GM08714 (cell line): Measurements from ENCODE around the gene SSX7.
"Not testable (repeated sequence)": the region's sequence is repeated elsewhere in the genome, so short reads cannot be mapped to it uniquely, and the experiment has no call there.

Source experiments
- H3K4me3 ChIP-seq: fragments of 200-500 bp; sonication (Bioruptor generic); 2 replicates; pipeline ENCODE4 v1.5.1; 2014; ENCODE audit warnings: mild to moderate bottlenecking, low read length, inconsistent platforms
- ZNF274 ChIP-seq: IDR thresholded peaks from 2 replicates; pipeline ENCODE4 v1.6.1; 2012; ENCODE audit warnings: mild to moderate bottlenecking, low read depth, low read length

SSX7 gene, protein sequence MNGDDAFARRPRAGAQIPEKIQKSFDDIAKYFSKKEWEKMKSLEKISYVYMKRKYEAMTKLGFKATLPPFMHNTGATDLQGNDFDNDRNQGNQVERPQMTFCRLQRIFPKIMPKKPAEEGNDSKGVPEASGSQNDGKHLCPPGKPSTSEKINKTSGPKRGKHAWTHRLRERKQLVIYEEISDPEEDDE

DNA sequence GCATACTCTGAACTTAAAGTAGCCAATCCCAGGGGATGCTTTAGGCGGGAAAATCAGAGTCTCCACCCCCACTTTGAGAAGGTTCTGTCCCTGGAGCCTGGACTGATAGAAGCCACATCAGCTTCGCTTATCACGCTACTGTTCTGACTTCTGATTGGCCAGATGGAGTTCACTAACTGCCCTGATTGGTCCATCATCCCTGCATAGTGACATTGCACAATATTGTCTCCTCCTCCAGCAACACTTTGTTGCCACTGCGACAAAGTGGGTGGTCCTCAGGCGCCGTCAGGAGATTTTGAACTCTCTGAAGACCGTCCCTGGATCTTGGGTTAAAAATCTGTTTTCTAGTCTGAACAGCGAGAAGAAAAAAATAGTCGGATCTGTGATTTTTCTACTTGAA, at the start of gene SSX7:
Gene SSX7 (minus strand): TSS at position 101 of the 400 bp plus-strand sequence. CDS start 1,428 bp downstream, outside the sequence.
- not testable (repeated sequence) for H3K4me3 ChIP-seq

DNA sequence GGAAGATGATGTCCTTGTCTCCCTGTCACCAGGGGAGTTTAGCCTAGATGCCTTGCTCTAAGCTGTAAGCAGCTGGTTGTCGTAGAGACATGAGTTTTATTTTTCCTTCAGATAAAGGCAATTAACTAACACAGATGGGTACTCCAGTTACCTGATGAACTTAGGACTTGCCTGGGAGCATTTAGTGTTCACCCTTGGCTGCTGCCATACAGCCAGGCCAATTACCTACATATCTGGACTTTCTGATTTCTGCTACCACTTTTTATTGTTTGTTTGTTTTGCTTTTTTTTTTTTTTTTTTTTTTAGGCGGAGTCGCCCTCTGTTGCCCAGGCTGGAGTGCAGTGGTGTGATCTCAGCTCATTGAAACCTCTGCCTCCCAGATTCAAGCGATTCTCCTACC, 37.3 kb upstream of the SSX7 start:
- not testable (repeated sequence) for H3K4me3 ChIP-seq

DNA sequence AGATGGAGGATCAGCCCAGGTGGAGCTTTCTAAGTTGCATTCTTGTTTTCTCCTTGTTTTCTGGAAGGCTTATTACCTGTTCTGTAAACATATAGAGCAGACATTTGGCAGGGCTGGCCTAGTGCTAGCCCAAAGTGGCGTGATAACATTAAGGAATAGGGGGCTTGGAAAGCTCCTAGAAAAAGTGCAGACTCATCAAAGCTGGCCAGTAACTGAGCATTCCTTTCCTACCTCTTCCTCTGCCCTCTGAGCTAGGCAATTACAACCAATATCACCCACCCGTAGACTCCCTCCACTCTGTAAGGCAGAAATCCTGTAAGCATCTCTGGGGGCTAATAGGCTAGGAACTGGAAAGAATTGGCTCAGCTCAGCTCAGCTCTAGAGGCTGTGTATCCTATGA, 7.5 kb upstream of the SSX7 start:
- H3K4me3 ChIP-seq, result not testable (repeated sequence)

DNA sequence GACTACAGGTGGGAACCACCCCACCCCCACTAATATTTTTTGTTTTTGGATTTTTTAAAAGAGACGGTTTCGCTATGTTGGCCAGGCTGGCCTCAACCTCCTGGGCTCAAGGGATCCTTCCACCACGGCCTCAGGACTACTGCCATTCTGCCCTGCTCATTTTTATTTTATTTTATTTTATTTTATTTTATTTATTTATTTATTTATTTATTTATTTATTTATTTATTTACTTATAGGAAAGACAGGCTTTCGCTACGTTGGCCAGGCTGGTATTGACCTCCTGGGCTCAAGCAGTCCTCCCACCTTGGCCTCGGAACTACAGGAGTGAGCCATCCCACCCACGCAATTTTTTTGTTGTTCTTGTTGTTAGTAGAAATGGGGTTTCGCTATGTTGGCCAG, 775 bp upstream of the SSX7 start:
- H3K4me3 ChIP-seq, result not testable (repeated sequence)

DNA sequence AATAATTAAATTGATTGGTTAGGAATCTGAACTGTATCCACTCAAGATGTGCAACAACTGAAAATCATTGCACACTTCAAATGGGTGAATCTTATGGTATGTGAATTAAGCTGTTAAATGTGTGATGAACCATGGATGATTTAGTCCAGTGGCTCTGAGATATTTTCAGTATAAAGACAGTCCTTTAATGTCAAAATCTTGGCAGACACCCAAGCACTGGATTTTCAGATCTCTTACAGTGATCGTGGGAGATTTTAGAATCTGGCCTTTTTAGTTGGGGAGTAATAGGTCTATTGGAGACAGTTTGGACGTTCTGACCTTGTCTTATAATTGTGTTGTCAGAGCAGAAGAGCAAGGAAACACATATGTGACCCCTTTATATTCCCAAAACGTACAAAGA, 4.0 kb downstream of the SSX7 start:
- not testable (repeated sequence) for H3K4me3 ChIP-seq

DNA sequence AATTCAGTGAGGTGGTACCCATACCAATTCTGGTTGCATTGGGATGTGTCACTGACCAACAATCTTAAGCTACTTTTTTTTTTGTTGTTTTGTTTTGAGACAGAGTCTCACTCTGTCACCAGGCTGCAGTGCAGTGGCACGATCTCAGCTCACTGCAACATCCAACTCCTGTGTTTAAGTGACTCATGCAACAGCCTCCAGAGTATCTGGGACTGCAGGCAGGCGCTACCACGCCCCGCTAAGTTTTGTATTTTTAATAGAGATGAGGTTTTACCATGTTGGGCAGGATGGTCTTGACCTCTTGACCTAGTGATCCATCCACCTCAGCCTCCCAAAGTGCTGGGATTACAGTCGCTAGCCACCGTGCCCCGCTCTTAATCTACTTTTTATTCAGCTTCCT, 5.7 kb downstream of the SSX7 start:
- not testable (repeated sequence) for H3K4me3 ChIP-seq

DNA sequence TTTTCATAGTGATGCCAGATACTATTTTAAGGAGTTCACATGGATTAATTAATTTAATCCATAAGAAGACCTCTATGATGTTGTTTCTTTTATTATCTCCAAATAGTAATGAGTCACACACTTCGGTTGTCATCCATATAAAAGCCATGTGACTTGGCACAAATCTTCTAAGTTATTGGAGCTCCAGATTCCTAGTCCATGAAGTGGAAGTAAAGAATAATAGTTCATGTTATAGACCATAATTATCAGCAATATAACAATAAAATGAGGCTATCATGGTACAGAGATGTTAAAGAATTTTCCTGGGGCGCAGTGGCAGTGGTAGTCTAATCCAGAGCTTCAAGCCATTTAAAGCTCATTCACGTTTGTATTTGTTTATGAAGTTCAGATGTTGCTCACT, 26.2 kb downstream of the SSX7 start:
- not testable (repeated sequence) for H3K4me3 ChIP-seq

DNA sequence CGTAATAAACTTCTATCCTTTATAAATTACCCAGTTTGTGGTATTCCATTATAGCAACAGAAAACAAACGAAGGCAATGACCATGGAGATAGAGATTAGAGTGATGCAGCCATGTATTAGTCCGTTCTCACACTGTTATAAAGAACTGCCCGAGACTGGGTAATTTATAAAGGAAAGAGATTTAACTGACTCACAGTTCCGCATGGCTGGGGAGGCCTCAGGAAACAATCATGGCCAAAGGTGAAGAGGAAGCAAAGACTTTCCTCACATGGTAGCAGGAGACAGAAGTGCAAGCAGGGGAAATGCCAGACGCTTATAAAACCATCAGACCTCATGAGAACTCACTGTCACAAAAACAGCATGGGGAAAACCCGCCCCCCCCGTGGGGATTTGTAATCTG, 34.0 kb downstream of the SSX7 start:
- not testable (repeated sequence) for H3K4me3 ChIP-seq

DNA sequence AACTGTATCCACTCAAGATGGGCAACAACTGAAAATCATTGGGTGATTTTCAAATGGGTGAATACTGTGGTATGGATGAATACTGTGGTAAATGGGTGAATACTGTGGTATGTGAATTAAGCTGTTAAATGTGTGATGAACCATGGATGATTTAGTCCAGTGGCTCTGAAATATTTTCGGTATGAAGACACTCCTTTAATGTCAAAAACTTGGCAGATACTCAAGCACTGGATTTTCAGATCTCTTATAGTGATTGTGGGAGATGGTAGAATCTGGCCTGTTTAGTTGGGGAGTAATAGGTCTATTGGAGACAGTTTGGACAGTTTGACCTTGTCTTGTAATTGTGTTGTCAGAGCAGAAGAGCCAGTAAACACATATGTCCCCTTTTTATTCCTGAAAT, 45.7 kb downstream of the SSX7 start:
- H3K4me3 ChIP-seq, result no peak overlapping the region
- TF ChIP-seq ZNF274, result no peak

DNA sequence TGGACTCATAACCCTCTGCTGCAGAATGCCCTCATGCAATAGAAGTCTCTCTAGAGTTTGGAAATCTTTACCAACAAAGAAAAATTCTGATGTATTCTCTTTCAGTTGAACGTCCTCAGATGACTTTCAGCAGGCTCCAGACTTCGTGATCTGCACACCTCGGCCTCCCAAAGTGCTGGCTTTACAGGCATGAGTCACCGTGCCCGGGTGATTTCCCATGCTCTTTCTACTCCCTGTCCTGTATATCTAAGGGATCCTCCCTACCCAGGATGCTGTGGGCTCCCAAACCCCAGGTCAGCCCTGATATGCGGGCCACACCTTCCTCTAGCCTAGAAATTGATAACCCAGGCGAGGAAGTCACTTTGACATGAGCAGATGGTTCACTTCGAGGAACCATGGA, 51.5 kb downstream of the SSX7 start:
- H3K4me3 ChIP-seq, result not testable (repeated sequence)

DNA sequence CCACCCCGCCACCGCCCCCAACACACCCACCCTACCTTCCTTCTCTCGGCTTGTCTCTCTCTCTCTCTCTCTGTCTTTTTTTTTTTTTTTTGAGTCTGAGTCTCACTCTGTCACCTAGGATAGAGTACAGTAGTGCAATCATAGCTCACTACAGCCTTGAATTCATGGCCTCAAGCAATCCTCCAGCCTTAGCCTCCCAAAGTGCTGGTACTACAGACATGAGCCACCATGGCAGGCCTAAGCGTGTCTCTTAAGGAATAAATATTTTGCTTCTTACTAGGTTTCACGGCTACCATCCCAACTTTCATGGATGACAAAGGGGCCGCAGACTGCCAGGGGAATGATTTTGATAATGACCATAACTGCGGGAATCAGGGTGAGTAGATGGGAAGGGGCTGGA, 55.8 kb downstream of the SSX7 start:
- H3K4me3 ChIP-seq, result no peak overlapping the region
- TF ChIP-seq ZNF274, result no peak

DNA sequence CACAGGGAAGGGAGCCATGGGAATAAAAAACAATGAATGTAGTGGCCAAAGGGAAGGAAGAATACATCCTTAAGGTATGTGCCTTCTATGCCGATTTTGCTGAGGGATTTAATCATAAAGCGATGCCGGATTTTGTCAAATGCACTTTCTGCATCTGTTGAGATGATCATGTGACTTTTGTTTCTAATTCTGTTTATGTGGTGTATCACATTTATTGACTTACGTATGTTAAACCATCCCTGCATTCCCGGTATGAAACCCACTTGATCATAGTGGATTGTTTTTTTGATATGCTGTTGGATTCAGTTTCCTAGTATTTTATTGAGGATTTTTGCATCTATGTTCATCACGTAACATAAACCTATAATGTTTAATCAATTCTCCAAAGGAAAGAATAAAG, 60.0 kb downstream of the SSX7 start:
- H3K4me3 ChIP-seq, result no peak overlapping the region
- no peak for TF ChIP-seq ZNF274
